HG03060 (cell line): ENCODE results near the gene SEPTIN11.

Experiments used
- ATAC-seq: cut with Tn5 transposase; IDR thresholded peaks from one replicate; pipeline ENCODE4 v1.9.1; 2021; ENCODE audit warnings: low read depth, moderate number of reproducible peaks; ENCODE audit not compliant: unreplicated experiment

SEPTIN11 gene

GRCh38 chr4:76949276-76950051, at the start of gene SEPTIN11:
Gene SEPTIN11 (plus strand): TSS chr4:76949752. CDS start chr4:76949904, 152 bp downstream.
- ATAC-seq = peak; percentile 33

- ATAC-seq = no peak
Observed at GRCh38 chr4:76902233-76902890, 47.2 kb upstream of the SEPTIN11 start.

GRCh38 chr4:76904646-76905190, 44.8 kb upstream of the SEPTIN11 start:
- no peak for ATAC-seq

GRCh38 chr4:76905521-76905920, 44.0 kb upstream of the SEPTIN11 start:
- no peak for ATAC-seq

GRCh38 chr4:76909711-76910110, 39.8 kb upstream of the SEPTIN11 start:
- no peak for ATAC-seq

- ATAC-seq = no peak
Observed at GRCh38 chr4:76920715-76921114, 28.8 kb upstream of the SEPTIN11 start.

GRCh38 chr4:76923619-76924357, 25.8 kb upstream of the SEPTIN11 start:
- ATAC-seq = no peak

GRCh38 chr4:76926841-76927240, 22.7 kb upstream of the SEPTIN11 start:
- ATAC-seq = no peak

GRCh38 chr4:76930685-76931084, 18.9 kb upstream of the SEPTIN11 start:
- ATAC-seq = no peak

- ATAC-seq = no peak
Observed at GRCh38 chr4:76931087-76931486, 18.5 kb upstream of the SEPTIN11 start.

- no peak for ATAC-seq
Observed at GRCh38 chr4:76931576-76932276, 17.8 kb upstream of the SEPTIN11 start.

GRCh38 chr4:76939184-76939583, 10.4 kb upstream of the SEPTIN11 start:
- ATAC-seq = no peak

- ATAC-seq = no peak
Observed at GRCh38 chr4:76943129-76943620, 6.4 kb upstream of the SEPTIN11 start.

GRCh38 chr4:76943790-76944189, 5.8 kb upstream of the SEPTIN11 start:
- ATAC-seq = no peak

- ATAC-seq = no peak
Observed at GRCh38 chr4:76947369-76947768, 2.2 kb upstream of the SEPTIN11 start.

GRCh38 chr4:76948443-76949275, 893 bp upstream of the SEPTIN11 start:
- ATAC-seq = peak; percentile 45

- ATAC-seq = no peak
Observed at GRCh38 chr4:76950052-76950955, 752 bp downstream of the SEPTIN11 start.

- no peak for ATAC-seq
Observed at GRCh38 chr4:76950956-76951671, 1.6 kb downstream of the SEPTIN11 start.
